ENCODE results near the gene TMEM213. TPM values are rescaled to one million over a fixed set of nuclear protein-coding genes. Genes with fewer than 3 reads are reported as not detected.

TMEM213 gene
- total RNA-seq, 1 donor from 2014 or later = not detected

- H3K27ac Mint-ChIP-seq (ENCODE audit: unreplicated experiment) = no peak overlapping the region
- TF ChIP-seq CTCF (IDR thresholded peaks at IDR 0.05; ENCODE audit: unreplicated experiment) = no peak
- H3K36me3 Mint-ChIP-seq (ENCODE audit: low read depth, unreplicated experiment) = no peaks in the 10 kb centered on the region
- H3K4me1 Mint-ChIP-seq (ENCODE audit: unreplicated experiment) = no peaks in the 10 kb centered on the region
- H3K4me3 Mint-ChIP-seq (ENCODE audit: unreplicated experiment) = no peak overlapping the region
- no peak for DNase-seq (ENCODE audit: low spot score)
- H3K27me3 Mint-ChIP-seq (ENCODE audit: unreplicated experiment) = peaks cover 6% of the 10 kb centered on the region
- no peaks in the 10 kb centered on the region for H3K9me3 Mint-ChIP-seq (ENCODE audit: unreplicated experiment)
Observed at GRCh38 chr7:138750901-138751464, 46.8 kb upstream of the TMEM213 start.

GRCh38 chr7:138752518-138753149 is 45.2 kb upstream of the TMEM213 start:
- H3K36me3 Mint-ChIP-seq (ENCODE audit: low read depth, unreplicated experiment) = no peaks in the 10 kb centered on the region
- peaks cover 4% of the 10 kb centered on the region for H3K27me3 Mint-ChIP-seq (ENCODE audit: unreplicated experiment)
- H3K27ac Mint-ChIP-seq (ENCODE audit: unreplicated experiment) = no peak overlapping the region
- no peaks in the 10 kb centered on the region for H3K9me3 Mint-ChIP-seq (ENCODE audit: unreplicated experiment)
- DNase-seq (ENCODE audit: low spot score) = no peak
- H3K4me3 Mint-ChIP-seq (ENCODE audit: unreplicated experiment) = no peak overlapping the region
- no peak for TF ChIP-seq CTCF (IDR thresholded peaks at IDR 0.05; ENCODE audit: unreplicated experiment)
- H3K4me1 Mint-ChIP-seq (ENCODE audit: unreplicated experiment) = no peaks in the 10 kb centered on the region

- no peaks in the 10 kb centered on the region for H3K9me3 Mint-ChIP-seq (ENCODE audit: unreplicated experiment)
- DNase-seq (ENCODE audit: low spot score) = no peak
- H3K27ac Mint-ChIP-seq (ENCODE audit: unreplicated experiment) = no peak overlapping the region
- TF ChIP-seq CTCF (IDR thresholded peaks at IDR 0.05; ENCODE audit: unreplicated experiment) = no peak
- H3K4me1 Mint-ChIP-seq (ENCODE audit: unreplicated experiment) = no peaks in the 10 kb centered on the region
- H3K27me3 Mint-ChIP-seq (ENCODE audit: unreplicated experiment) = peaks cover 4% of the 10 kb centered on the region
- H3K4me3 Mint-ChIP-seq (ENCODE audit: unreplicated experiment) = no peak overlapping the region
- no peaks in the 10 kb centered on the region for H3K36me3 Mint-ChIP-seq (ENCODE audit: low read depth, unreplicated experiment)
Observed at GRCh38 chr7:138753150-138753518, 44.7 kb upstream of the TMEM213 start.

- H3K27me3 Mint-ChIP-seq (ENCODE audit: unreplicated experiment) = peaks cover 4% of the 10 kb centered on the region
- no peak overlapping the region for H3K27ac Mint-ChIP-seq (ENCODE audit: unreplicated experiment)
- no peak for TF ChIP-seq CTCF (IDR thresholded peaks at IDR 0.05; ENCODE audit: unreplicated experiment)
- no peak overlapping the region for H3K4me3 Mint-ChIP-seq (ENCODE audit: unreplicated experiment)
- no peak for DNase-seq (ENCODE audit: low spot score)
- no peaks in the 10 kb centered on the region for H3K9me3 Mint-ChIP-seq (ENCODE audit: unreplicated experiment)
- no peaks in the 10 kb centered on the region for H3K4me1 Mint-ChIP-seq (ENCODE audit: unreplicated experiment)
- no peaks in the 10 kb centered on the region for H3K36me3 Mint-ChIP-seq (ENCODE audit: low read depth, unreplicated experiment)
Observed at GRCh38 chr7:138753610-138754009, 44.2 kb upstream of the TMEM213 start.

GRCh38 chr7:138755331-138755747 is 42.5 kb upstream of the TMEM213 start:
- Mint-ChIP-seq H3K9me3 (ENCODE audit: unreplicated experiment) (no peaks in the 10 kb centered on the region), H3K27ac (ENCODE audit: unreplicated experiment) (no peak overlapping the region), H3K4me3 (ENCODE audit: unreplicated experiment) (no peak overlapping the region), H3K4me1 (ENCODE audit: unreplicated experiment) (no peaks in the 10 kb centered on the region), H3K36me3 (ENCODE audit: low read depth, unreplicated experiment) (no peaks in the 10 kb centered on the region), H3K27me3 (ENCODE audit: unreplicated experiment) (peaks cover 4% of the 10 kb centered on the region)
- TF ChIP-seq CTCF (IDR thresholded peaks at IDR 0.05; ENCODE audit: unreplicated experiment) = no peak
- no peak for DNase-seq (ENCODE audit: low spot score)

All from endothelial cell (in vitro differentiated cells).